ENCODE results near the gene OLFML1.

DNA sequence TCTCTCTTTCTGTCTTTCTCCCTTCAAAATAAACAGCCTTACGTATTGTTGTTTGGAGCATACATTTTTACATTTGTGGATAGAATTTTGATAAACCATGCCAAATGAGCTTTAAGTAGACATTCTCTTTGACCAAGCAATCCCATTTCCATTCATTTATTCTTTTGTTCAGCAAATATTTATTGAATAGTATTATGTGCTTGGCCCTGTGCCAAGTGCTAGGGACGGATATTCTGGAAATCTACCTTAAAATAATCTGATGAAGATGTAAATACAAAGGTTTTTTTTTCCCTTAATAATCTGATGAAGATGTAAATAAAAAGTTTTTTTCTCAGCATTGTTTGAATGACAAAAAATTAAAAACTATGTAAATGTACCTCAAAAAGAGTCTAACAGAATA is 2.1 kb downstream of the OLFML1 start:
- TF ChIP-seq, protein P1, sequence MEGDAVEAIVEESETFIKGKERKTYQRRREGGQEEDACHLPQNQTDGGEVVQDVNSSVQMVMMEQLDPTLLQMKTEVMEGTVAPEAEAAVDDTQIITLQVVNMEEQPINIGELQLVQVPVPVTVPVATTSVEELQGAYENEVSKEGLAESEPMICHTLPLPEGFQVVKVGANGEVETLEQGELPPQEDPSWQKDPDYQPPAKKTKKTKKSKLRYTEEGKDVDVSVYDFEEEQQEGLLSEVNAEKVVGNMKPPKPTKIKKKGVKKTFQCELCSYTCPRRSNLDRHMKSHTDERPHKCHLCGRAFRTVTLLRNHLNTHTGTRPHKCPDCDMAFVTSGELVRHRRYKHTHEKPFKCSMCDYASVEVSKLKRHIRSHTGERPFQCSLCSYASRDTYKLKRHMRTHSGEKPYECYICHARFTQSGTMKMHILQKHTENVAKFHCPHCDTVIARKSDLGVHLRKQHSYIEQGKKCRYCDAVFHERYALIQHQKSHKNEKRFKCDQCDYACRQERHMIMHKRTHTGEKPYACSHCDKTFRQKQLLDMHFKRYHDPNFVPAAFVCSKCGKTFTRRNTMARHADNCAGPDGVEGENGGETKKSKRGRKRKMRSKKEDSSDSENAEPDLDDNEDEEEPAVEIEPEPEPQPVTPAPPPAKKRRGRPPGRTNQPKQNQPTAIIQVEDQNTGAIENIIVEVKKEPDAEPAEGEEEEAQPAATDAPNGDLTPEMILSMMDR (conservative IDR thresholded peaks at IDR 0.05; ENCODE audit: low read length): no peak
- TF ChIP-seq EZH2phosphoT487 (IDR thresholded peaks at IDR 0.05; ENCODE audit: borderline replicate concordance, low read depth, low read length): no peak
